ENCODE measurements around the gene LRRC75A. TPM values are rescaled to one million over a fixed set of nuclear protein-coding genes. Genes with fewer than 3 reads are reported as not detected.

Gene LRRC75A
- polyA plus RNA-seq, 3 donors, result 1.0 to 2.4 (median 1.4) TPM

DNA sequence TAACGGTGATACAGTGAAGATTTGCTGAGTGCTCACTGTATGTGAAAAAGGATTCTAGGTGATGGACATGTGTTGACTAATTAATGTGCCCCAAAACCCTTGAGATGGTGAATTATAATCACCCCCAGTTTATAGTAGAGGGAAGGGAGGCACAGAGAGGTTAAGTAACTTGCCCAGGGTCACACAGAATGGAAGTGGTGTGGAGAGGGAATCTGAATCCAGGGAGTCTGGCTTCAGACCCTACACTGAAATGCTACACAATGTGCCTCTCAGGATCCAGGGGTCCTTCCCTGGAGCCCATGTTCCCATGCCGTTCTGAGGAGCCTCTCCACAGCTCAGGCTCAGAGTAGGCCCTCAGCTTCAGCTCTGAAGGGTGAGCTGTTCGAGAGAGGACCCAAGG lies 65.0 kb downstream of the LRRC75A start:
- Mint-ChIP-seq H3K9me3 (no peaks in the 10 kb centered on the region), H3K27me3 (ENCODE audit: low read depth in 3 of 3) (peaks cover 0 to 1% (median 0%) of the 10 kb centered on the region in 3 donors), H3K4me3 (no peak overlapping the region), H3K27ac (peak overlapping the region in 1 of 7 donors; percentile 26), H3K36me3 (peaks cover 66 to 96% of the 10 kb centered on the region in 2 donors), H3K4me1 (no peaks in the 10 kb centered on the region)
- H3K4me3 ChIP-seq (replicated peaks in 1 of 3; ENCODE audit: low read depth in 2 of 3, low read length in 3 of 3), result no peak overlapping the region
- H4K20me1 ChIP-seq (ENCODE audit: insufficient read depth, low read length), result peaks cover 10% of the 10 kb centered on the region
- no peak for TF ChIP-seq CTCF (IDR thresholded peaks at IDR 0.05)
- WGBS (ENCODE audit: insufficient coverage), result 96% methylated on average over 3 of the region's 3 CpGs
- intact Hi-C loops (cut with micrococcal nuclease), result no loop called here
- H3K4me1 ChIP-seq (ENCODE audit: control insufficient read depth in 1 of 2, insufficient read depth in 2 of 2, low read length in 2 of 2), result no peaks in the 10 kb centered on the region
- no peak for DNase-seq
- H3K27ac ChIP-seq (ENCODE audit: low read depth in 1 of 2, low read length in 2 of 2), result no peak overlapping the region
- H3K9me3 ChIP-seq (replicated peaks in 1 of 2; ENCODE audit: control insufficient read depth in 1 of 2, insufficient read depth in 1 of 2, low read length in 2 of 2), result no peaks in the 10 kb centered on the region
- H2AFZ ChIP-seq (ENCODE audit: insufficient read depth, low read depth, low read length, poor library complexity, severe bottlenecking), result no peak overlapping the region
- H3K9ac ChIP-seq (ENCODE audit: insufficient read depth, low read length, poor library complexity, severe bottlenecking), result no peak overlapping the region
- H3K36me3 ChIP-seq (replicated peaks in 1 of 2; ENCODE audit: control insufficient read depth in 1 of 2, insufficient read depth in 2 of 2, low read length in 2 of 2), result peaks cover 66 to 82% of the 10 kb centered on the region in 2 donors
- no peak overlapping the region for H3K4me2 ChIP-seq (replicated peaks; ENCODE audit: extremely low read depth, low read length, poor library complexity, severe bottlenecking)
- no peaks in the 10 kb centered on the region for H3K79me2 ChIP-seq (ENCODE audit: insufficient read depth, low read length)
- no peaks in the 10 kb centered on the region for H3K27me3 ChIP-seq (ENCODE audit: control insufficient read depth in 2 of 2, insufficient read depth in 2 of 2, low read length in 2 of 2)

DNA sequence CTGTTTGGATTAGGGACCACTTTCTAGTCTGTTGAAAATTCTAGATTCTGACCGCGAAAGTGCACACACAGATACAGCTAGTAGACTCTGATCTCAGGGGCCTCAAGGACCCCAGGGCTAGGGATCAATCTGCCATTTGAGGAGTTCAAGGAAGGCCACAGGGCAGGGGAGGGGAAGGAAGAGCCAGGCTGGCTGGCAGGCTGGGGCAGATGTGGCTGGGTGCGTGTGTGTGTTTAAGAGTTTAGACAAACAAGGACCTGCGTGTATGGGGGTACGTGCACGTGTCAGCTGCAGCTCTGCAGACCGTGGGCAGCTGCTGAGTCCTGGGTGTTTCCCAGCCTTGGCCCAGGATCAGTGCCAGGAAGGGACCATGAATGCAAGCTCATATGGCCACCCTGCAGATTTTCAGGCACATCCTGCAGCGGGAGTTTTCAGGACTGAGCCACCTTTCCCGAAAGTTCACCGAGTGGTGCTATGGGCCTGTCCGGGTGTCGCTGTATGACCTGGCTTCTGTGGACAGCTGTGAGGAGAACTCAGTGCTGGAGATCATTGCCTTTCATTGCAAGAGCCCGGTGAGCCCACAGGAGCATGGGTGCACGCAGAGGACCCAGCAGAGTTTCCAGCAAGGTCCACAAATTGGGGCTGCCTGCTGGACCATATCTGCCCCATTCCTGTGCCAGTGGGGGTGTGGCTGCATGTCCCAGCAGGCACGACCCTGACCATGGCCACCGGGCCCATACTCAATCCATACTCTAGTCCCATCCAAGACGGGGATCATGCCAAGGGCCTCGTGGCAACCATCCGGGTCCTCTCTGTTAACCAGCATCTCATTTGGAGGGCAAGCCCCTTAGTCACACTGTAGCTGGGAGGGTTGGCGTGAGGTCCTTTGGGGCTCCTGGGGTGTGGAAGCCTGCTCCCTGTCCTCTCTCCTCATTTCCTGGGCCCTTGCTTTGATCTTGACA lies 66.0 kb downstream of the LRRC75A start:
- peaks cover 73 to 99% of the 10 kb centered on the region in 2 donors for H3K36me3 Mint-ChIP-seq
- Histone ChIP-seq H3K4me2 (replicated peaks; ENCODE audit: extremely low read depth, low read length, poor library complexity, severe bottlenecking) (no peak overlapping the region), H4K20me1 (ENCODE audit: insufficient read depth, low read length) (peaks cover 10% of the 10 kb centered on the region), H3K4me1 (ENCODE audit: control insufficient read depth in 1 of 2, insufficient read depth in 2 of 2, low read length in 2 of 2) (no peaks in the 10 kb centered on the region), H3K9ac (ENCODE audit: insufficient read depth, low read length, poor library complexity, severe bottlenecking) (no peak overlapping the region), H3K27ac (ENCODE audit: low read depth in 1 of 2, low read length in 2 of 2) (no peak overlapping the region), H2AFZ (ENCODE audit: insufficient read depth, low read depth, low read length, poor library complexity, severe bottlenecking) (no peak overlapping the region), H3K9me3 (replicated peaks in 1 of 2; ENCODE audit: control insufficient read depth in 1 of 2, insufficient read depth in 1 of 2, low read length in 2 of 2) (no peaks in the 10 kb centered on the region), H3K79me2 (ENCODE audit: insufficient read depth, low read length) (no peaks in the 10 kb centered on the region), H3K27me3 (ENCODE audit: control insufficient read depth in 2 of 2, insufficient read depth in 2 of 2, low read length in 2 of 2) (no peaks in the 10 kb centered on the region), H3K36me3 (replicated peaks in 1 of 2; ENCODE audit: control insufficient read depth in 1 of 2, insufficient read depth in 2 of 2, low read length in 2 of 2) (peaks cover 66 to 83% of the 10 kb centered on the region in 2 donors), H3K4me3 (replicated peaks in 1 of 3; ENCODE audit: low read depth in 2 of 3, low read length in 3 of 3) (no peak overlapping the region)
- no peaks in the 10 kb centered on the region for H3K9me3 Mint-ChIP-seq
- no peak for TF ChIP-seq CTCF (IDR thresholded peaks at IDR 0.05)
- intact Hi-C loops (cut with micrococcal nuclease), result no loop called here
- DNase-seq, result no peak
- H3K27me3 Mint-ChIP-seq (ENCODE audit: low read depth in 3 of 3), result peaks cover 0 to 1% (median 0%) of the 10 kb centered on the region in 3 donors
- H3K4me1 Mint-ChIP-seq, result no peaks in the 10 kb centered on the region
- peak overlapping the region in 2 of 7 donors; percentile 15 to 42 for H3K27ac Mint-ChIP-seq
- H3K4me3 Mint-ChIP-seq, result no peak overlapping the region
- WGBS (ENCODE audit: insufficient coverage), result 96% methylated on average over 16 of the region's 20 CpGs
